SIG-M5 (cell line): ENCODE results near the gene CDH10.

ENCODE experiments used
- DNase-seq: peaks from one replicate; lab custom pipeline; 2025; lab: John Stamatoyannopoulos, UW

The CDH10 gene

DNA sequence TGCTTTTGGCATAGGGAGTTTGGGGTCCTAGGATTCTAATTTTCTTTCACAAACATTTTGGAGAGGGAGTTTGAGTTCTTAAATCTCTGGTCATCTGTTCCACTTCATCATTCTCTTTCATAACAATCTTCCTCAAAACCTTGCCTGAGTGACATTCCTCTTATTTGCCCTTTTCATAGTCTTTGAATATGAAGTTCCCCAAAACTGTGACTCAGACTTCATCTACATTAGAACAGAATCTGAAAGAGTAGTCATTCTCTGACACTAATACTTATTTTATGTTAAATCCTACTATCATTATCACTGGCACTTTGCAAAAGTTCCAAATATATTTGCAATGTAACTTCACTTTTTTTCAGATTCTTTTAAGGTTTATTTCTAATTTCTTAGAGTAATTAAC is 163.8 kb downstream of the CDH10 start:
- DNase-seq = no peak

DNA sequence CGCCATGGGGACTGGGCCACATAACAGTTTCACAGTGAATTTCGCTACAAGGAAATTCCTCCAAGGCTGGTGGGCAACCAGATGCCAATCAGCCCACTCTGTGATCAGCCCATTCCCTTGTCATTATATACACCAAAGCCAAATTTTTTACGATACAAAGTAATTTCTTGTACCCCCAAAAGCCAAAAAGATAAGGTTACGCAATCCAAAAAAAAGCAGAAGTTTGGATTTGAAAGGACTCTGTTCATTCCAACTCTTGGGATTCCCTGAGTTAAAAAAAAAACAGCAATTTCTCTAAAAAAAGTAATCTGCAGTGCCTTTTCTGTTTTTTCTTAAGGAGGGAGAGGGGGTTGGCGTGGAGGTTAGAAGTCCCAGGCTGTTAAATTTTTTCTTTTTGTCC is 166.8 kb downstream of the CDH10 start:
- no peak for DNase-seq

DNA sequence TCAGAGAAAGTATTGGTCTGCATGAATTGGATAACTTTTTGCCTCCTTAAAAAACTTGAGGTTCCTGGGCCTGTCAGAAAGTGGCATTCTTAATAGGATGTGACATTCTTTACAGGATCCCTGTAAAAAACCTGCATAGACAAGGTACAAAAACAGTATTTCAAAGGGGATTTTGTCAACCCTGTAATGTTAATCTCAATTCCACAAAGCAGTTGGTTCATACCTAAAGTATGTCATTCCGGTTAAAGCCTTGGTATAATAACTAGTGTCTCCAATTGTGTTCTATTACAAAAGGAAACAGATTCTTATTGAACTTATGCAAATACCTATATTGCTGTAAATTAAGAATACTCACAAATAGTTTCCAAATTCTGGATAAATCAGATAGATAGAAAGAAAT is 169.7 kb downstream of the CDH10 start:
- DNase-seq = no peak

DNA sequence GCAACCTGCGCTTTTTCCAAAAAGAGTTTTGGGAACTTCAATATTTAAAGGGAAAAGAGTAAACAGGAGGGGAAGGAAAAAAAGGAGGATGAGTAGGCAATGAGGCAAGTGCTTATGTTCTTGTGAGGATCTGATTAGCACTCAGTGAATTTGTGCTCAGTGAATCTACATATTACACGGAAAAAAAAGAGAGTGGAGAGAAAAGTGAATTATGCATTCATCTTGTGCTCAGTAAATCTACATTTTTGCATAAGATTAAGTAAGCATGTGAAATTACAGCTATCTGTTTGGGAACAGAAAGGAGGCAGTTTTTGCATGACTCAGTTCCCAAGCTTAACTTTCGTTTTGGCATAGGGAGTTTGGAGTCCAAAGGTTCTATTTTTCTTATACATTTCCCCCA is 170.1 kb downstream of the CDH10 start:
- no peak for DNase-seq

DNA sequence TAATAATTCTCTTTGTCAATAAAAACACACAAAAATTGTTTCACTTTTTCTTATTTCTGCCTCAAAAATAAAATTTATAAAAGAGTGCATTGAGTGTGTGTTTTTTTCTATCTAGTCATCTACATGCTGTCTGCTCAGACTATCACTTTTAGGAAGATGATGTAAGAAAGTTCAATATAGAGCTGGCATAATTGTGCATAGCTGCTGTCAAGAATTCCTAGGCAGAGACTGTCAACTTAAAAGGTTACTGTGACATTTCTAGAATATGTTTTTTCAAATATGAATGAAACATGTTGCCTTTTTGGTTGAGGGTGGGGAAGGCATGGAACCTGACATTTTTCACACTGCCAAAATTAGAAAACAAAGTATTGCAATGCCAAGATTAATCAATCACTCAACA is 172.3 kb downstream of the CDH10 start:
- DNase-seq = no peak

DNA sequence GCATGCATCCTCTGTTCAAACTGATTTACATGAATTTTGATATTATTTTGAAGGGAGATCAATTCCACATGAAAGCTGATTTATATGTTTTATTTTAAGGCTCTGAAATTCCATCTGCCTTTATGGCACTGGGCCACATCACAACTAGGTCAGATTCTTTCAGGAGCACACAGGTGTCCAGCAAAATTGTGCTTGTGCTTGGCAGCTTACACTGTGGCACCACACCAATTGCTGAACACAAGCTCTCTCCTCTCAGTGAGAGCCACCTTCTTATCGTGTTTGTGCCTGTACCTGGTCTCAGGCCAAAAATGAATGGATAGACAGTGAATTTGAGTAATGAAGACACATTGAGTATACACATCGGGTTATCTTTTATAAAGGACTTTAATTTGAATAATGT is 200.4 kb downstream of the CDH10 start:
- no peak for DNase-seq

DNA sequence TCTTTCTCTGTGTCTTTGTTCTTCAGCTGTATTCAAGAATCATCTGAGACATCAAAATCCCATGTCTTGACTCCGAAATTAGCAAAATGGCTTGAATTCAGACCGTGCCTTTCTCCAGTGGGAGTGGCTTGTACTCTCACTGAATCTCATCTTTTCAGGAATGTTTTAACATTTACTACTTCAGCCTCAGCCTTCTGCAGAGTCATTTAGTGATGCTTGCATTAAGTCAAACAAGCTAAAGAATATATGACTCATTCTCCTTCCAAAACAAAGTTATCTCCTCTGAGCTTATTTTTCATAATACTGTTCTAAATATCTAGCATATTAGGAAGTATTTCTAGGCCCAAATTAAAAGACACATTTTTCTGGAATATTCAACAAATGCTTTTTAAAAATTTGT is 205.3 kb downstream of the CDH10 start:
- no peak for DNase-seq
